ENCODE measurements around the gene PDIA5.

PDIA5 gene

GRCh38 chr3:123186695-123187094 is 119.9 kb downstream of the PDIA5 start:
- TF ChIP-seq, protein P1, sequence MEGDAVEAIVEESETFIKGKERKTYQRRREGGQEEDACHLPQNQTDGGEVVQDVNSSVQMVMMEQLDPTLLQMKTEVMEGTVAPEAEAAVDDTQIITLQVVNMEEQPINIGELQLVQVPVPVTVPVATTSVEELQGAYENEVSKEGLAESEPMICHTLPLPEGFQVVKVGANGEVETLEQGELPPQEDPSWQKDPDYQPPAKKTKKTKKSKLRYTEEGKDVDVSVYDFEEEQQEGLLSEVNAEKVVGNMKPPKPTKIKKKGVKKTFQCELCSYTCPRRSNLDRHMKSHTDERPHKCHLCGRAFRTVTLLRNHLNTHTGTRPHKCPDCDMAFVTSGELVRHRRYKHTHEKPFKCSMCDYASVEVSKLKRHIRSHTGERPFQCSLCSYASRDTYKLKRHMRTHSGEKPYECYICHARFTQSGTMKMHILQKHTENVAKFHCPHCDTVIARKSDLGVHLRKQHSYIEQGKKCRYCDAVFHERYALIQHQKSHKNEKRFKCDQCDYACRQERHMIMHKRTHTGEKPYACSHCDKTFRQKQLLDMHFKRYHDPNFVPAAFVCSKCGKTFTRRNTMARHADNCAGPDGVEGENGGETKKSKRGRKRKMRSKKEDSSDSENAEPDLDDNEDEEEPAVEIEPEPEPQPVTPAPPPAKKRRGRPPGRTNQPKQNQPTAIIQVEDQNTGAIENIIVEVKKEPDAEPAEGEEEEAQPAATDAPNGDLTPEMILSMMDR (IDR thresholded peaks at IDR 0.05; ENCODE audit: low read depth, low read length, missing control alignments), result no peak
- no peak for DNase-seq
- no peak overlapping the region for H3K4me3 ChIP-seq (ENCODE audit: low read depth, low read length)
- H3K36me3 ChIP-seq (replicated peaks), result no peaks in the 10 kb centered on the region
- H3K27ac ChIP-seq, result no peak overlapping the region
- in situ Hi-C loops (cut with HindIII; ENCODE audit: low pct_ligation_motif_present, low sequenced_read_pairs), result no loop called here
- no peaks in the 10 kb centered on the region for H3K27me3 ChIP-seq (replicated peaks)

DNA sequence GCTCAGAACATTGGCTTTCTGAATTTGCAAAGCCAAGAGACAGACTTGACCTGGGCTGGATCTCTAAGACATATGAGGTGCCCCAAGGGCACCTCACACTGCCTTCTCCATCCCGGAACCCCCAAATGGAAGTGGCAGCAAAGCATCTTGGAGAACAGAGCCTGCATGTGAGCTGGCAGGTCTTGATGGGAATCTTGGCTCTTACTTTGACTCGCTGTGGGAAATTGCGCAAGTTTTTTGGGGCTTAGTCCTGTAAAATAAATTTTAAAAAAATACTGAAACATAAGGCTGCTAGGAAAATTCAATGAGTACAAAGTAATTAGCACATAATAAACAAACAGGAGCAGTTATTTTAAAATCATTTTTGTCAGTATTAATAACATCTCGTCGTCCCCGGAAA is 121.2 kb downstream of the PDIA5 start:
- in situ Hi-C loops (cut with HindIII; ENCODE audit: low pct_ligation_motif_present, low sequenced_read_pairs), result no loop called here
- no peak for DNase-seq

DNA sequence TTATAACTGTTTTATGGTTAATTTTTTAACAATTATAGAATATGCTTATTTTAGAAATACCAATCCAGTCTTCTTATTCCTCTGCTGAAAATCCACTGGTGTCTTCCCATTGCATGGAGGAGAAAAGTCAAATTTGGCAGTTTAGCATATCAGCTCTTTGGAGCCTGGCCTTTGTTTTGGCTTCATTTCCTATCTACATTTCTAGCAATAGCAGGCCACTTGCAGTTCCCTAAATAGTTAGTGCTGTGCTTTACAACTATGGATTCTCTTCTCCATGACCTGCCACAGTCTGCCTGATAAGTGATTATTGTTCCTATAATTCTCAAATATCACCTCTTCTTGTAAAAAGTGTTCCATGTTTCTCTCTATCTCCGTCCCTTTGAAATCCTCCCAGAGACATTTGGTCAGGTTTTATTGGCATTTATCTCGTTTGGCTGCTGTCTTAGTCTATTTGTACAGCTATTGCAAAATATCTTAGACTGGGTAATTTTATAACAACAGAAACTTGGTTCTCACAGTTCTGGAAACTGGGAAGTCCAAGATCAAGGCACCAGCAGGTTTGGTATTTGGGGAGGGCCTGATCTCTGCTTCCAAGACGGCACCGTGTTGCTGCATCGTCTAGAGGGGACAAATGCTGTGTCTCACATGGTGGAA is 126.8 kb downstream of the PDIA5 start:
- Histone ChIP-seq H3K4me3 (ENCODE audit: low read depth, low read length) (no peak overlapping the region), H3K36me3 (replicated peaks) (no peaks in the 10 kb centered on the region), H3K27ac (no peak overlapping the region), H3K27me3 (replicated peaks) (no peaks in the 10 kb centered on the region)
- in situ Hi-C loops (cut with HindIII; ENCODE audit: low pct_ligation_motif_present, low sequenced_read_pairs), result no loop called here
- TF ChIP-seq, protein P1 (IDR thresholded peaks at IDR 0.05; ENCODE audit: low read depth, low read length, missing control alignments), result no peak
- DNase-seq, result no peak

More for the DNA sequence above, 121.2 kb downstream of the PDIA5 start:
- no peaks in the 10 kb centered on the region for H3K36me3 ChIP-seq (replicated peaks)
- H3K4me3 ChIP-seq (ENCODE audit: low read depth, low read length), result no peak overlapping the region
- TF ChIP-seq, protein P1 (IDR thresholded peaks at IDR 0.05; ENCODE audit: low read depth, low read length, missing control alignments), result no peak
- no peaks in the 10 kb centered on the region for H3K27me3 ChIP-seq (replicated peaks)
- no peak overlapping the region for H3K27ac ChIP-seq

DNA sequence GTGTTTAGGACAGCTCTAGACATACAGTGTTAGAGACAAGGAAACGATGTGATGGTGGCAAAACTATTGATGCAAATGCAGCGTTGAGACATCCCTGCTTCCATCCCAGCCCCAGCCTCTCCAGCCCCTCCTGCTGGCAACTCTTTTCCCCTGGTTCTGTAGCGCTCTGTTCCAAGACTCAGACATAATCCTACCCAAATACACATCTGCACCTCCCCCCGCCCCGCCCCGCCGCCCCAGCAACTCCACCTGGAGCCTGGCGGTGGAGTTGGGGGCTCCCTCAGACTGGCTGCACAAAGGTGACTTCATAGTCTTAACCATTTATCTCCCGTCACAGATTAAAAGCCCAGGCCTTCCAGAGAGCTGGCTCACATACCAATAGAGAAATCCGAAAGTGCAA is 127.7 kb downstream of the PDIA5 start:
- H3K27ac ChIP-seq, result no peak overlapping the region
- H3K27me3 ChIP-seq (replicated peaks), result no peaks in the 10 kb centered on the region
- in situ Hi-C loops (cut with HindIII; ENCODE audit: low pct_ligation_motif_present, low sequenced_read_pairs), result no loop called here
- H3K36me3 ChIP-seq (replicated peaks), result no peaks in the 10 kb centered on the region
- TF ChIP-seq, protein P1 (IDR thresholded peaks at IDR 0.05; ENCODE audit: low read depth, low read length, missing control alignments), result peak; percentile 79
- DNase-seq, result peak; percentile 17
- no peak overlapping the region for H3K4me3 ChIP-seq (ENCODE audit: low read depth, low read length)

DNA sequence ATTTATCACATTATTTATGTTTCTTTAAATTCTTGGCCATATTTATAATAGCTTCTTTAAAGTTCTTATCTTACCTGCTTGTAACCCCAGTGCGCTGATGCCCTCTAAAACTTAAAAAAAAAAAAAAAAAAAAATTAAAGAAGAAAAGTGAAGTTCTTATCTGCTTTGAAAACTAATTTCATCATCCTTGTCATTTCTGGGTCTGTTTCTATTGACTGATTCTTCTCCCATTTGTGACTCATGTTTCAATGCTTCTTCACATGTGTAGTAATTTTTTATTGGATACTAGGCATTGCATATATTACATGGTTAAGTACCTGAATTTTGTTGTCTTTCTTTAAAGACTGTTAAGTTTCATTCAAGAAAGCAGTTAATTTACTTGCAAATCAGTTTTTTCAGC is 131.5 kb downstream of the PDIA5 start:
- DNase-seq, result no peak
- Histone ChIP-seq H3K36me3 (replicated peaks) (no peaks in the 10 kb centered on the region), H3K27ac (no peak overlapping the region), H3K4me3 (ENCODE audit: low read depth, low read length) (no peak overlapping the region), H3K27me3 (replicated peaks) (no peaks in the 10 kb centered on the region)
- TF ChIP-seq, protein P1 (IDR thresholded peaks at IDR 0.05; ENCODE audit: low read depth, low read length, missing control alignments), result no peak
- in situ Hi-C loops (cut with HindIII; ENCODE audit: low pct_ligation_motif_present, low sequenced_read_pairs), result no loop called here

DNA sequence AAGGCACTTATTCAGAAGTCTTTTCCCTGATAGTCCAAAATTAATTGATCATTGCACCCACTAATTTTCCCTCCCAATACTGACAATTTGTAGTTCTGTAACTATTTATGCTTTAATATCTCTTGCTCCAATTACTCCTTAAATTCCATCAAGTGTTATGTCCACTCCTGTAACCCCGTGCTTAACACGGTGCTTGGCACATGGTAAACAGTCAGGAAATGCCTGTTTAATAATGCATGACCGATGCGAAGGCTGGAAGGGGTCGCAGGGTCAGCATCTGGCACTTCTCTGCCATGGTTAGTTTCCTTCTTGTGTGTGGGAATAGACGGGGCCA is 134.4 kb downstream of the PDIA5 start:
- H3K36me3 ChIP-seq (replicated peaks), result no peaks in the 10 kb centered on the region
- H3K27ac ChIP-seq, result peak overlapping the region; percentile 82
- in situ Hi-C loops (cut with HindIII; ENCODE audit: low pct_ligation_motif_present, low sequenced_read_pairs), result no loop called here
- TF ChIP-seq, protein P1 (IDR thresholded peaks at IDR 0.05; ENCODE audit: low read depth, low read length, missing control alignments), result no peak
- H3K4me3 ChIP-seq (ENCODE audit: low read depth, low read length), result peak overlapping the region; percentile 93
- no peak for DNase-seq
- no peaks in the 10 kb centered on the region for H3K27me3 ChIP-seq (replicated peaks)

All from brain microvascular endothelial cell (primary cell).